Mesodermal cell (in vitro differentiated cells): ENCODE measurements around the gene ESYT2.

Source experiments
- H3K27ac ChIP-seq: 2 replicates; pipeline ENCODE4 v1.7.0; 2013; ENCODE audit warnings: mild to moderate bottlenecking, low read depth, low read length, moderate library complexity; ENCODE audit not compliant: severe bottlenecking
- H3K36me3 ChIP-seq: 2 replicates; pipeline ENCODE4 v1.7.1; 2013; ENCODE audit warnings: mild to moderate bottlenecking, low read length, moderate library complexity; ENCODE audit not compliant: control insufficient read depth, insufficient read depth
- H3K4me1 ChIP-seq: one replicate; pipeline ENCODE4 v1.7.1; 2013; ENCODE audit warnings: mild to moderate bottlenecking, low read length; ENCODE audit not compliant: insufficient read depth, control insufficient read depth, poor library complexity, severe bottlenecking
- H3K4me3 ChIP-seq: 2 replicates; pipeline ENCODE4 v1.7.0; 2013; ENCODE audit warnings: low read length, control low read depth, mild to moderate bottlenecking; ENCODE audit not compliant: insufficient read depth, poor library complexity, severe bottlenecking; ENCODE audit errors: extremely low read depth
- H3K9me3 ChIP-seq: 2 replicates; pipeline ENCODE4 v1.7.1; 2013; ENCODE audit warnings: mild to moderate bottlenecking, low read length, moderate library complexity; ENCODE audit not compliant: control insufficient read depth
- WGBS, 2 experiments: methylation state at CpG; one replicate each; pipeline ENCODE4 v1.1.5; 2013; ENCODE audit warnings: missing lambda C conversion rate in 2 of 2; ENCODE audit not compliant: insufficient coverage in 2 of 2; 5-methylcytosine and 5-hydroxymethylcytosine counted together

ESYT2 gene

GRCh38 chr7:158723266-158723665, 106.0 kb downstream of the ESYT2 start:
- no peaks in the 10 kb centered on the region for H3K36me3 ChIP-seq
- H3K4me1 ChIP-seq, result no peaks in the 10 kb centered on the region
- H3K27ac ChIP-seq, result no peak overlapping the region
- WGBS, 2 experiments, result 84 to 88% methylated on average over 9 to 13 of the region's 13 CpGs
- H3K4me3 ChIP-seq, result no peak overlapping the region
- H3K9me3 ChIP-seq, result no peaks in the 10 kb centered on the region

DNA sequence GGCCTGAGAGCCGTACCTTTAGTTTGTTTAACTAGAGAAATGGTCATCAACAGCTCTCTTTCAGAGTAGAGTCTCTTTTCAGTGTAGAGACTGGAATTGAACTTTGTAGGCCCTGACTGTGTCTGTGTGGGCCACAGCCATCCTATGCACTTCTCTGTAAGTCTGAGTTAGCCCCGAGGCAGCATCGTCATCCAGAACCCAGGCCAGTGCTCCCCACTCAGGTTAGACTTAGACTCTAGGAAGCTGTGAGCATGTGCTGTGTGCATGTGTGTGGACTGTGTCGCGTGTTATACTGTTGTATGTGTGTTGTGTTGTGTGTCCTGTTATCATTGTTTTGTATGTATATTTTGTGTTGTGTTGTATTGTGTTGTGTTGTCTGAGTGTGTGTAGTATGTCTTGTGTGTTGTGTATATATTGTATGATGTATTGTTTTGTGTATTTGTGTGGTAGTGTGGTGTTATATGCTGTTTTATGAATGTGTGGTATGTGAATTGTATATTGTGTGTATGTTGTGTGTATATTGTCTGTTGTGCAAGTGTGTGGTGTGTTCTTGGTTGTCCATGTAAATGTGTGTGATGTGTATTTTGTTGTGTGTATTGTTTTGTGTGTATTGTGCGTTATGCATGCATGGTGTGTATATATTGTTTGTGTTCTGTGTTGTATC, 106.6 kb downstream of the ESYT2 start:
- Histone ChIP-seq H3K36me3 (no peaks in the 10 kb centered on the region), H3K4me1 (no peaks in the 10 kb centered on the region), H3K9me3 (no peaks in the 10 kb centered on the region), H3K27ac (no peak overlapping the region), H3K4me3 (no peak overlapping the region)
- 87 to 94% methylated on average over 6 of the region's 6 CpGs for WGBS, 2 experiments

DNA sequence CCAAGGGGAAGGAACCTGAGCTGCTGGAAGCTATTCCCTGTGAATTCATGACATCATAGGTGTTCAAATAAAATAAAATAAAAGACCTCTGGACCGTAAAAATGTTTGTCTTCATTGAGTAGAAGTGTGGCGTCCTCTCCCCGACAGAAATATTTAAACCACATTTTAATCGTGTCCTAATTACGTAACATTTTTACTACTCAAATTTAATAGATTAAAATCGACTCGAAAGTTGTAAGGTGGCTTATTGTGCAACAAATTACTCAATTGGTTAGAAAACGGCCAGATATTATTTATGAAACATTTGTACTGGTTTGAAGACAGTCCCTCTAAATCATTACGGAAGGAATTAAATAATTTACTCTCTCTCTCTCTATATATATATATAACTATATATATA, 109.2 kb downstream of the ESYT2 start:
- no peaks in the 10 kb centered on the region for H3K9me3 ChIP-seq
- H3K36me3 ChIP-seq, result no peaks in the 10 kb centered on the region
- WGBS, 2 experiments, result 100% methylated on average over 1 of the region's 9 CpGs; no CpG with 5 or more reads in 1 of the 2 experiments
- no peaks in the 10 kb centered on the region for H3K4me1 ChIP-seq
- H3K4me3 ChIP-seq, result no peak overlapping the region
- no peak overlapping the region for H3K27ac ChIP-seq

- no peaks in the 10 kb centered on the region for H3K4me1 ChIP-seq
- H3K4me3 ChIP-seq, result no peak overlapping the region
- no peak overlapping the region for H3K27ac ChIP-seq
- no peaks in the 10 kb centered on the region for H3K36me3 ChIP-seq
- no peaks in the 10 kb centered on the region for H3K9me3 ChIP-seq
- 88% methylated on average over 1 of the region's 1 CpG for WGBS, 2 experiments
Measured at GRCh38 chr7:158716802-158717201, 112.5 kb downstream of the ESYT2 start.

GRCh38 chr7:158710651-158711102, 118.6 kb downstream of the ESYT2 start:
- no peak overlapping the region for H3K27ac ChIP-seq
- 87 to 92% methylated on average over 4 to 7 of the region's 7 CpGs for WGBS, 2 experiments
- peaks cover 8% of the 10 kb centered on the region for H3K9me3 ChIP-seq
- H3K4me3 ChIP-seq, result no peak overlapping the region
- no peaks in the 10 kb centered on the region for H3K36me3 ChIP-seq
- no peaks in the 10 kb centered on the region for H3K4me1 ChIP-seq

DNA sequence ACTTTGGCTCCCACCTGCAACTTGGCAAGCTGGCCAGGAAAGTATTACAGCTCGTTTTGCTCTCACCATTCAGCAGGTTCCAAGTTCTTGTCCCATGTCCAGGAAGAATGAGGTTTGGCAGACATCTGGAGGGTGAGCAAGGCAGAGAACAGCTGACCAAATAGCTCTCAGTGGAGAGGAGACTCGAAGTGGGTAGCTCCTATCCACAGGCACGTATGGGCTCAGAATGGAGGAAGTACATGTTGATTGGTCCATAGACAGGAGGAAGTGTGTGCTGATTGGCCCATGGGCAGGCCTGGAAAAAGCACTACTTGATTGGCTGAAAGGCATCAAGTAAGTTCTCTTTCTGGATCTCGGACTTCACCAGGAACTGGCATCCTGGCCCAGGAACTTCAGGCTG, 121.7 kb downstream of the ESYT2 start:
- H3K27ac ChIP-seq, result no peak overlapping the region
- WGBS, 2 experiments, result 56 to 71% methylated on average over 3 to 4 of the region's 4 CpGs
- no peaks in the 10 kb centered on the region for H3K36me3 ChIP-seq
- H3K4me1 ChIP-seq, result peaks cover 7% of the 10 kb centered on the region
- H3K4me3 ChIP-seq, result no peak overlapping the region
- H3K9me3 ChIP-seq, result peaks cover 8% of the 10 kb centered on the region

GRCh38 chr7:158706710-158707590, 122.4 kb downstream of the ESYT2 start:
- peaks cover 8% of the 10 kb centered on the region for H3K9me3 ChIP-seq
- 94% methylated on average over 26 to 28 of the region's 29 CpGs for whole genome bisulfite sequencing, 2 experiments
- no peak overlapping the region for H3K4me3 ChIP-seq
- H3K27ac ChIP-seq, result no peak overlapping the region
- peaks cover 7% of the 10 kb centered on the region for H3K4me1 ChIP-seq
- no peaks in the 10 kb centered on the region for H3K36me3 ChIP-seq

GRCh38 chr7:158706273-158706704, 123.0 kb downstream of the ESYT2 start:
- WGBS, 2 experiments, result 88 to 95% methylated on average over 4 to 5 of the region's 5 CpGs
- H3K4me3 ChIP-seq, result no peak overlapping the region

GRCh38 chr7:158705234-158705850, 124.0 kb downstream of the ESYT2 start:
- H3K4me3 ChIP-seq, result peak overlapping the region; percentile 83
- H3K9me3 ChIP-seq, result peaks cover 8% of the 10 kb centered on the region
- WGBS, 2 experiments, result 15 to 21% methylated on average over 12 to 19 of the region's 22 CpGs
- H3K4me1 ChIP-seq, result peaks cover 7% of the 10 kb centered on the region
- H3K36me3 ChIP-seq, result peaks cover 13% of the 10 kb centered on the region
- H3K27ac ChIP-seq, result peak overlapping the region; percentile 31

More at GRCh38 chr7:158706273-158706704, 123.0 kb downstream of the ESYT2 start:
- H3K27ac ChIP-seq, result no peak overlapping the region
- peaks cover 7% of the 10 kb centered on the region for H3K4me1 ChIP-seq
- peaks cover 4% of the 10 kb centered on the region for H3K36me3 ChIP-seq
- H3K9me3 ChIP-seq, result peaks cover 8% of the 10 kb centered on the region

DNA sequence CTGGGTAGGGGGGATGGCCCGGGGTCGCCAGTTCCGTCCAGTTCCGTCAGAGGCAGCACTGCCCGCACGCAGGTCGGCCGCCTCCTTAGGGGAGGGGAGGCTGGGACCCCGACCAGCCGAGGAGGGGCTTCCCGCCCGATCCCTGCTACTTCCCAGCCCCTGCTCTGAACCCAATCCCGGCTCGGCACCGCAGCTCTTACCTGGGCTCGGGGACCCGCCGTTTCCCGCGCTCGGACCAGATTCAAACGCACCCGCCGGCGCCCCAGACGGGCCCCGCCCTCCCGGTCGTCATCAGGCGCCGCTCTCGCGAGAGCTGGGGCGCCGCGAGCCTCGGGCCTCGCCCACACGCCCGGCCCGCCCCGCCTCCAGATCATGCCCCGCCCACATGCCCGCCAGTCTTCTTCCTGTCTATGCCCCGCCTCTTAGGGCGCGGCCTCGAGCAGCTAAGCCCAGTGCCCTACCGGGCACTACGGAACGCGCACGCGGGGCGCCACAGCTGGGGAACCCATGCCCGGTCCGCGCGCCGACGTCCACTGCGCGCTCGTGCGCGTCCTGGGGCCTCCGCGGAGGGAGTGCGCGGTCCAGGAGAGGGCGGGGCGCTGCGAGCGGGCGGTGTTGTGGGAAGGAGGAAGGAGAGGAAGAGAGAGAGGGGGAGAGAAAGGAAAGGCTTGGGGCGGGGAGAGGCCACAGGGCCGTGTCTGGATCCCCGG, 124.6 kb downstream of the ESYT2 start, which contains the start of gene NCAPG2:
NCAPG2 (minus strand) TSS at position 281 of the 710 bp plus-strand sequence. CDS start 2,905 bp downstream, outside the sequence.
- Histone ChIP-seq H3K4me3 (peak within 1 kb of the TSS; percentile 83), H3K9me3 (peaks cover 8% of the 10 kb centered on the region), H3K4me1 (peaks cover 7% of the 10 kb centered on the region), H3K27ac (peak within 1 kb of the TSS; percentile 39), H3K36me3 (peaks cover 18% of the 10 kb centered on the region)
- 0% methylated on average over 39 to 60 of the region's 78 CpGs for WGBS, 2 experiments
